Fibroblast of gingiva (primary cell): ENCODE data around the gene CDH23.

ENCODE experiments used
- DNase-seq: peaks from one replicate; pipeline ENCODE4 v3.0.0-alpha.2; 2011; ENCODE audit warnings: low read depth

The CDH23 gene

DNA sequence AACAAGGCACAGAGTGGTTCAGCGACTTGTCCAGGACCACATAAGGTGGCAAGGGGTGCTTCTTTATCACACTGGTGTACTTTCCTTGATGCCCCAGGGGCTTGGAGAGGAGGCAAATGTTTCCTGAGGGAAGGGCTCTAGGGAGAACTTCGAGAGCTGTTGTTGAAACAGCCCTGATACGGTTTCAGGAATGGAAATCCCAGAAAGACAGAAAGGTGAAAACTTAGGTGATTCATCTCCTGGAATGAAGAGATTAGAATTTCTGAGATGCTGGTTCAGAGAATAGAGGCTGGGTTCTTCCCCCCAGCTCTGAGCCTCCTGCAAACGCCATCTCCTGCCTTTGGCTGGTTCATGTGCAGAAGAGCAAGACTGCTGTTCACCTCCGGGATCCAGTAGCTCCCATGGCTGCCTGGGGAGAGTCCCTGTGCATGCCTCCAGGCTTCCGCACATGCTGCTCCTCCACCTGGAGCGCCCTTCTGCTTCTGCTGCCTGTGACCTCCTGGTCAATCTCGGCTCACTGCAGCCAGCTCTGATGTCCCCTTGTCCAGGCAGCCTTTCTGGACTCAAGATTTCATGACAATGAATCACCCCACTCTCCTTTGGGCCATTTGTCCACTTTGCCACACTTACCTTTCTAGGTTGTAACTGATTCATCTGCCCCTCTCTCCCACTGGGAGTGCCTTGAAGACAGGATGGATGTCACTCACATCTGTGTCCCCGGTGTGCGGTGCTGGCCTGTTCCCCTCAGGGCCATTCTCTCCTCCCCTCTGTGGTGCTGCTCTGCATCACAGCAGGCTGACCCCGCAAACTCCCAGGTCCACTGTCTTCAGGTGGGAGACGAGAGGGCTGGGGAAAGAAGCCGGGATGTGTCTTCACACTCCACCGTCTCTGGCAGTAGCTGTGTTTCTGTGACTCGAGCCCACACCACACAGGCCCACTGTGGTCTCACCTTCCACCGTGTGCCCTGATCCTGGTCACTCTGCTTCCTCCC lies 3.6 kb upstream of the CDH23 start:
- no peak for DNase-seq

DNA sequence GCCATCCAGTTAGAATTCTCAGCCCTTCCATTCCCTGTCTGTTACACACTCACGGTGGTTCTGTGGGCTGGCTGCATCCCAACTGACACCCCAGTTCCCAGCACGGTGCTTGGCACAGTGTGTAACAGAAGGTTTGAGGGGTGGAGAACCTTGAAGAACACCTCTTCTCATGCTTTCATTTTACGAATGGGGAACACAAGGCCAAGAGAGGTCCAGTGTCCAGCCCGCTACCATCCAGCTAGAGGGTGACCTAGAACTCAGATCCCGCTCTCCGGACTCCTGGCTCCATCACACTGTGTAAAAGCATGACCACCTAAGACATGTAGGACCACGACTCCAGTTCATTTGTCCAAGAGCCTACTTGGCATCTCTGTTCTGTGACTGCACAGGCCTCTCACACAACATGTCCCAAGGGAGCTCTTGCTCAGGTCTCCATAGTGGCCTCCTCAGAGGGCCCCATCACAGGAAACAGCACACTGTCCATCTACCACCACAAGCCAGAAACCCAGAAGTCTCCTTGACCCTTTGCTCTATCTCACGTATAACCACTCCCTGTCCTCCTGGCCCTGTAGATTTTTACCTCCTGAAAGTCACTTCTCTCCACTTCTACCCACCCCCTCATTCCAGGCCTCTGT lies 2.8 kb upstream of the CDH23 start:
- DNase-seq, result no peak

DNA sequence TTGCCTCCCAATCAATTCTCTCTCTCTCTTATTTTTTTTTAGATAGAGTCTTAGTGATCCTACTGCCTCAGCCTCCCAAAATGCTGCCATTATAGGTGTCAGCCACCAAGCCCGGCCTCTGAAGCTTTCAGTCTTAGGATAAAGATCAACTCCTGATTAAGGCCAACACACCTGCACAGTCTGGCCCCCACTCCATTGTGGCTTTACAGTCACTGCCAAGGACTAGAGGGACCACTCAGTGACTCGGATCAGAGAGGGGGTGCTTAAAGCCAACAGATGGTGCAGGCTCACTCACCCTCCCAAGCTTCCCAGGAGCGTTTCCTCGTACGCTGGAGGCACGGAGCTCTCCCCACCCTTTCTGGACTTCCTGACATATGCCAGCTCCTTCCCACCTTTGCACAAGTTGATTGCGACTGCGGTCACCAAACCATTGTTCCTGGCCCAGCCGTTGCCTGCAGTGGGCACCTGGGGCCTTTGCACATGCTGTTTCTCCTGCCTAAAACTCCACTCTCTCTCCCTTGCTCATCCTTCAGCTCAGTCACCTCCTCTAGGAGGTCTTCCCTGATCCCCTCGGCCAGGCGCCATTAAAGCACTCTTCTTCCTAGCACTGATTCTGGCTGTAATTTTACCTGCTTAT lies 1.7 kb upstream of the CDH23 start:
- no peak for DNase-seq

DNA sequence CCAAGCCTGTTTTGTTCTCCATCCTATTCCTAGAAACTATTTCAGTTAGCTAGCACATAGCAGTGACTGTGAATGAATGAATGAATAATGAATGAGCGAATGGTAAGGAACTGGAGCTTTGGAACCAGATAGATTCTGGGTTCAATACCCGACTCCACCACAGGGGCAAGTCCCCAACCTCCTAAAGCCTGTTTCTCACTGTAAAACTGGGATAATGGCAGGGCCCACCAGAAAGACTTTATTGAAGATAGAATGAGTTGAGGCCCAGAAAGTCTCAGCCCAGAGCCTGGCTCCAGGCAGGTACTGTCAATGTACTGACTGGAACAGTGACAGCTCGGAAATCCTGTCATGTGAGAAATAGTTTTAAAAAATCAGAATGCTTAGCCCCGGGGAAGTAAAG lies 1.1 kb upstream of the CDH23 start:
- no peak for DNase-seq

DNA sequence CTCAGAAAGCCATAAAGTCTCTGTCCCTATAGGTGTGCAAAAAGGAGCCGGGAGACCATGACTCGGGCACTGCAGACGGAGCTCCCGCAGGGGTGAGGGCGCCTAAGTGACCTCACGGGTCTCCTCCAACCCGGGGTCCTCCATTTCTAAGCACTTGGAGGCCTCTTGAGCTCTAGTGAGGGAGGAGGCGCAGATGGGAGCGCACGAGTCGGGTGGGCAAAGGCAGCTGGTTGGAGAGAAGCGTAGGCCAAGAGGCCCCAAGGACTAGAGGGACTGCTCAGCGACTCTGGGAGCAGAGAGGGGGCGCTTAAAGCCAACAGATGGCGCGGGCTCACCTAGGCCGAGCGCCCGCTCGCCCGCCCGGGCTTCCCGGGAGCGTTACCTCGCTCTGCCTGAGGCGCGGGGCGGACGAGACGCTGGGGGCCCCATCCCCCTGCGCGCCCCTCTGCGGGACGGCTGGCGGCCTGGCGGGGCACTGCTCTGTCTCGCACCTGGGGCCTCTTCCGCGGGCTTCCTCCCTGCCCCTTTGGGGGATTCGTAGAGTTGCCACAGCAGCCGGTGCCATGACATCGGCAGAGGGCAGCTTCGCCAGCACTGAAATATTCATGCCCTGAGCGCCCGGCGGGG lies 523 bp upstream of the CDH23 start:
- DNase-seq, result no peak

DNA sequence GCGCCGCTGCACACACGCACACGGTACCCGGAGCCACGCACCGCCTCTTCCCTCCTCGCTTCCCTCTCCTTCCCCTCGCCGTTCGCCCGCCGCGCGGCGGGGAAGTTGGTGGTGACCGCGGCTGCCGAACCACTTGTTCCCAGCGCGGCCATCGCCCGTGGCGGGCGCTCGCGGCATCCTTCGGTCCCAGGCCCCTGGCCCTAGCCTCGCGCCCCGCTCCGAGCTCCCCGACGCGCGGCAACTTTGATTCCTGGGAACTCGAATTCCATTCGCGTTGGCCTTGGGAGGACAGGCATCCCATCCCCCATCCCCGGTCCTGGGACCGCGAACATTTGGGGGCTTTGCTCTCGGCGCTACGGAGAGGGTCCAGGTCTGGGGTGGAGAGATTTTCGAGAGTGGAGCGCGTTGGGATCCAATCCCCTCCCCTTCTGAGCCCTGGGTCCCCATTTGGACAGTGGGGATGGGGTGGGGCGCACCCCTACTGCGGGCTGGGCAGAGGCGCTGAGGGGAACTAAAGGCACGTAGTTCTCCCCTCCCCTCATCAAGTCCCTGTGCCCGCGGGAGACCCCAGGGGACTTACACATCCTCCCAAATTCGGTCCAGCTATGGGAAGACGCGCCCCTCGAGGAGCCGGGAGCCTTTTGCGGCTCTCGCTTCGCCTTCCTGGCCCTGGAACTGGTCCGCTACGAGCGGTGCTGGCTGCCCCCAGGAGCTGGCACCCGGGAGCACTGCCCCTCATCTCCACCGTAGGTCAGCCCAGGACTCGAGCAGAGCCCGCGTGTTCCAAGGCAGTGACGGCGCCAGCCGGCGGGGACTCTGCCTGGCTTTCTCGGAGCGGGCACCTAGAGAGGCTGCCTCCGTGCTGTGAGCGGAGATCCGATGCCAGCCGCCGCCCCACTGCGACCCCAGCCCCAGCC lies 834 bp downstream of the CDH23 start:
- no peak for DNase-seq

DNA sequence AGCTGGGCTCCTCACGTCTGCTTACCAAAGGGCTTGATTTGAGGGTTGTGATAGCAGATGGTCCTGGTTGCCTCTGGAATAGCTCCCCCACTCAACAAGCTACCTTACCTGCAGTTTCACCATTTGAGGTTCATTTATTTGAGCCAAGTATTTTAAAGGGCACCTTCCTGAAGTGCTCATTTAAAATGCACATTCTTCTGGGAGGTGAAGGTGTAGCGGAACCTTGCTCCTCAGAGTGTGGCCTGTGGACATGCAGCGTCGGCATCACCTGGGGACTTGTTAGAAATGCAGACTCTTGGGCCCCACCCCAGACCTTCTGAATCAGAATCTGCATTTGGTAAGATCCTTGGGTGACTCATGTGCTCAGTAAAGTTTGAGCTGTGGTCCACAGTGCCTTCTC lies 2.3 kb downstream of the CDH23 start:
- no peak for DNase-seq

DNA sequence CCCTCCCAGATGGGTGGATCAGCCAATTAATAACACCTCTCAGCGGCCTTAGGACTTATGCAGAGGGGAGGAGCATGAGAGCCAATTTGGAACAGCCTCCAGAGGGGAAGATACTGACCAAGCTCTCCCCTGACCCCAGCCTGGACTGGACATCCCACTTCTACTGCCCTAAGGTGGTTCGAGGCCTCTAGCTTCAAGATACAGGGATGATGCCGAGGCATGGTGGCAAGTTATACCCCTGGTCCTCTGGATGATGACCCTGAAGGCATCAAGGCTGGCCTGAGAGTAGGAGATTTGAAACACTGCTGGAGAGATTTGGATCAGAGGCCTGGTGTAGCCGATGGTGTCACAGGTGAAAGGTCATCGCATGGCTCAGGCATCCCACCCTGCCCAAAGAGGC lies 3.2 kb downstream of the CDH23 start:
- no peak for DNase-seq

DNA sequence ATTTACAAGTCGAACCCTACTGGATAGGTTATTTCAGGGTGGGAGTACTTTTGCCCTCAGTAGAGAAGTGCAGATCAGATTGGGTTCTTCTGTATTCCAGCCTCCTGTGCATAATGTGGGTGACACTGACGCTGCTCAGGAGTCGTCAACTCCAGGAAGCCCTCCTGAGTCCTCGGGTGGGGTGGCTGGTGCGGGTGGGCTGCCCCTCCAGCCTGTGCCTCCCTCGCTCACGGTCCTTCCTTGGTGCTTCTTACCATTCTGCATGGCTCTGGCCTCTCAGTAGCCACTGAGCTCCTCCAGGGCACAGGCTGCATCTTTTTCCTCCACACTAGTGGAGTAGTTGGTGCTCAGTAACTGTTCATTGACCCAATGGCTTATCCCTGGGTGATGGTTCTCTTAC lies 4.3 kb downstream of the CDH23 start:
- DNase-seq, result no peak

DNA sequence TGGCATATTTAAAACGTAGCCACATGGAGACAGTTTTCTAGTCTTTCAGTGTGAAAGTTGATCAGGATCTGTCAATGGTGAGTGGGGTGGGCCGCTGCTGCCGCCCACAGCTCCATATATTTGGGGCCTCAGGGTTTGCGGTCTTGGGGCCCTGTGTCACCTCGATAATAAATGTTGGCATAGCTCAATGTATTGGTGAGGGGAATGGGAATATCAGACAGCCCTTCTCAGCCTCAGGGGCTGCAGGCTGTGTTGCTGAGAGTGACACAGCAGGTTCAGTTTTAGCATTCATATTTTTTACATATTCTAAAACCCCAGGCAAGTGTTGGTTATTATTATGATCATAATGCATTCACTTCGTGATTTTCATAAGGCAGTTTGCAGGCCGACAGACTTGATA lies 5.3 kb downstream of the CDH23 start:
- no peak for DNase-seq

DNA sequence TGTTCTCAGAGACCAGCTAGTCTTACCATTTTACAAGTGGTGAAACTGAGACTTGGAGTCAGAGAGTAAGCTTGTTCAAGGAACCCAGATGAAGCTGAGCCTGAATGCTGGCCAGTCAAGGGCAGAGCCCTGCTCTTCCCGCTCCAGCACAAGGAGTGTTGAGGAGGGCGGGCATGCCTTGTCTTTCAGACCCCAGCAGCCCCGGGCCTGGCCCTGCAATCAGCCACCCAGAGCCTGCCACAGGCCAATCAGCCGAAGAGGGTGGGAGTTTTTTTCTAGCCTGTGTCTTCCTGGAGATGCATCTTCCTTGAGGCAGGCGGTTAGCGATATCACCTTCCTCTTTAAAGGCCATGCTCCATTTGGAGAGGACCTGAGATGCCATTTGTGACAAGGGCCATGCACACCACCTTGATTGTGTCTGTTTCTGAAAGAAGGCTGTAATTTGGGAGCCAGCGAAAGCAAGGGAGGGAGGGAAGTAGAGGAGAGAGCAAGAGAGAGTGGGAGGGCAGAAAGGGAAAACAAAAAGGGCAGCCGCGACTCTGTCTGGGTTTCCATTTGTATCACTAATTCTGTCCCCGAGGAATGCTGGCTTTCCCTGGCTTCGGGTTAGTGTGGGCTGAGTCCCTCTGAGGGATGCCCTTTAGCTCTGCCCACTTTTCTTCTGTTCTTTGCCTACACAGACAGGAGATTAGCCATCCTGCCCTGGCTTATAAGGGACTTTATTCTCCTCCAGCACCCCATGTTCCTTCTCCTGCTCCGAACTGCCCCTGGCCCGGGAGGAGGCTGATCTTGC lies 8.0 kb downstream of the CDH23 start:
- no peak for DNase-seq

DNA sequence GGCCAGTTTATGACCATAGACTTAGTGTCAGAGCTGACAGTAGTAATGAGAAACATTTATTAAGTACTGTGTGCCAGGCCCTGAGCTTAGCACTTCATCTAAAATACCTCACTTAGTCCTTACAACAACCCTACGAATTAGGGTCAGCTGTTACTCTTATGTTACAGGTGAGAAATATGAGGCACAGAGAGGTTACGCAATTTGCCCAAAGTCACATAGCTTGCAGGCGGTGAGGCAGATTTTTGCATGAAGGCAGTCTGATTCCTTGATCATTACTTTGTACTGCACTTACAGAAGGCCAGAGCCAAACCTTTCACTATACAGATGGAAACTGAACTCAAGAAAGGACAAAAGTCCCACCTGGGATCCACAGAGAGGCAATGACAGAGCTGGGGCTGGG lies 10.2 kb downstream of the CDH23 start:
- DNase-seq, result no peak

DNA sequence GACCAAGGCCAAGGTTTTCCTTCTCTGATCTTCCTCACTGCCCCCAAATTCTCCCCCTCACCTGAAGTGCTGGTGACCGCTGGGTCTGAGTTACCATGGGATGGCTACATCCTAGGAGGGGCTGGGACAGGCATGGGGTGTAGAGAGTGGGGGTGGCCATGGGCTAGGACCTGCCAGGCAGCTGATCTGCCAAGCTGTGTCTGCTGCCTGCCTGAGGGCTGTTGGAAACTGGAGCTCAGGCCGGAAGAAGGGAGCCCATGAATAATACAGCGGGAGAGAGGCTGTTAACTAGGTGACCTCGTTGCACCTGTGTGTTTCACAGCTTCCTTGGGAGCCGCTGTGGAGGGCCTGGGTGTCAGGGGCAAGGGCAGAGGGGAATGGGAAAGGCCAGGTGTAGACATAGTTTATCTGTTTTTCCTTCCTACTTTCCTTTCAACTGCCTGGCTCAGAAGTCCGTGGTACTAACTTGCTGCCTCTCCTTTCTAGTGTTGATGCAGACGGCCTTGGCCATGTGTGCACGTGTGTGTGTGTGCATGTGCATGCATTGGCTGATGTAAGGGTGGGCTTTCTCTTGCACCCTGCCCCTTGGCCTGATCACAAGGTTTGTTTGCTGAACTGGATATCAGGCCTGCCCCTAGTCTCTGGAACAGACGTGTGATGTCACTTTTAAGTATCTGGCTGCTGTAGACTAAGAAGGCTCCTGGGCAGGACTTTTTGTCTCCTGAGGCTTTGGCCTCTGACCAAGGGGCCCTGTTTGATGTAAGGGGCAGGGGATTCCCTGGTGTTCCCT lies 11.9 kb downstream of the CDH23 start:
- no peak for DNase-seq

DNA sequence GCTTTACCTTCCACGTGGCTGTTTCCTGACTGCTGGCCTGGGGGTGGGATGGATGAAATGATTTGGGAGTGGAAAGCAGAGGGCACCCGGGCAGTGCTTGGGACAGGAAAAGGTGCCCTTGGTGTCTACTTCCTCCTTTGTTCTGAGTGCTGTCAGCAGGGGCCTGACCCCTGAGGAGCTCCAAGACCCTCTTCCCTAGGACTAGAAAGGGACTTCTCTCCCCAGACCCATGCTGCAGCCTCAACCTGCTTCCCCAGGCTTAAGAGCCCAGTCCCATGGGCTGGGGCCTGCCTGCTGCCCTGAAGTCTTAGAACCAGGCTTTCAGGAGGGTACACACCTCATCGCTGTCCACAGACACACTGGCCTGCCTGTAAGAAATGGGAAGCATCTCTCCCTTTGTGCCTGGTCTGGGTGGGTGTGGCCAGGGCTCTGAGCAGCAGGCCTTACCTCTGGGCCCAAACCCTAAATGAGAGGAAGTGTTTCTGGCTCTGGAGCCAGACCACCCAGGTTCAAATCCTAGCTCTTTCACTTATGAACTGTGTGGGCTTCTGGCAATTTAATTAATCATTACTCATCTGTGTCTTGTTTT lies 12.9 kb downstream of the CDH23 start:
- DNase-seq, result no peak

DNA sequence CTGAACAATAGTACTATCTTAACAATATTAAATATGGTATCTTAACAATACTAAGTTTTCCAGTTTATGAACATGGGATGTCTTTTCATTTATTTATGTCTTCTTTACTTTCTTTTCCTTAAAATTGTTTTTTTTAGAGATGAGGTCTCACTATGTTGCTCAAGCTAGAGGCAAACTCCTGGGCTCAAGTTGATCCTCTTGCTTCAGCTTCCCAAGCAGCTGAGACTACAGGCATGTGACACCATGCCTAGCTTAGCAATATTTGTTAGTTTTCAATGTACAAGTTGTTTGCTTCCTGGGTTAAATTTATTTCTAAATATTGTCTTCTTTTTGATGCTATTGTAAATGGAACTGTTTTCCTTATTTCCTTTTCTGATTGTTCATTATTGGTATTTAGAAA lies 16.9 kb downstream of the CDH23 start:
- DNase-seq, result no peak

DNA sequence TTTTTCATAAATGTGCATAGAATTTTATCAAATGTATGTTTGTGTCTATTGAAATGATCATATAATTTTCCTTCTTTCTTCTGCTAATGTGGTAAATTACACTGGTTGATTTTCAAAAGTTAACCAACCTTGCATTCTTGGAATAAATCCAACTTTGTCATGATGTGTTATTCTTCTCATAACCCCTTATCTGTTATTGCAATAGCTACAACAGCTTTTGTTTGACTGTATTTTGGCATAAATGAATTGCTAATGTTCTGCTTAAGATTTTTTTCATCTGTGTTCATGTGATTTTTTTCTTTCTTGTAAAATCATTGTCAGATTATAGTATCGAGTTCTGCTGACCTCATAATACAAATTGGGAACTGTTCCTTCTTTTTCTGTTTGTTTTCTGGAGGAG lies 17.6 kb downstream of the CDH23 start:
- no peak for DNase-seq

DNA sequence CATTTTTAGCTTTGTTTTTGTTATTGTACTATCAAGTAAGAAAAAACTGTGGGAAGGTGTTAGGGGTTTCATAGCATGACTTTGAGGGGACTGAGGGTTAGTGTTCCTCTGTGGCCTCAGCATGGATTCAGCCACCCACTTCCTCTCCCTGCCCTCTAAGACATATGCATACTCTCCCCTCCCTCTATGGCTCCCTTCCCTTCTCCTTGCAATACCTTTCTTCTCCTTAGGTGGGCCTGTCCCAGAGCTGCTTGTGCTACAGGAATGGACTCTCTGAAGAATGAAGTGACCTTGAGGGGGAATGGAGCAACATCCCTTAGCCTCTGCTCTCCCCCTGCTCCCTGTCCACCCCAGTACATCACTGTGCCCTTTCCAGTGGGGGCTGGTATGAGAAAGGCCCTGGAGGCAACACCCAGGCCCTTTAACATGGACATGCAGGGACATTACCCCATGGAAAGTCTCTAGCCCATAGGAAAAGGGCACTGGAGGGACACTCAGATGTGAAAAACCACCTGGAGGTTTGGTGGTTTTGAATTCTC lies 22.4 kb downstream of the CDH23 start:
- DNase-seq, result no peak

DNA sequence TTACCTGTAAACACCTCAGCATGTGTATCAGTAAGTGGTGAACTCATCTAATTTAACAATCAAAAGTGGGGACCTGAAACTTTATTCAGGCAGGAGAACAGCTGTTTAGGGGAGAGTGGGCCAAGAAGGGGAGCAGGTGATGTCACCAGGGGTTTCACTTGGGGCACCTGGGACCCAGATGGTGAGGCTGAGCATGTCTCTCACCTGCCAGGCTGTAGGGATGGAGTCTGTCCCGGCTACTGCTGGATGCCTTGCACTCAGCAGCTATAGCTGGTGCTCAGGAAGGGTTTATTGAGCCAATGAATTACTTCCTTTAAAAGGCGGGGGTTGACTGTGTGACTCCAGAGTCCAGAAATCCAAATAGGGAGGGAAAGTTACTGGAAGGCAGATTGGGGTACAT lies 23.0 kb downstream of the CDH23 start:
- no peak for DNase-seq

DNA sequence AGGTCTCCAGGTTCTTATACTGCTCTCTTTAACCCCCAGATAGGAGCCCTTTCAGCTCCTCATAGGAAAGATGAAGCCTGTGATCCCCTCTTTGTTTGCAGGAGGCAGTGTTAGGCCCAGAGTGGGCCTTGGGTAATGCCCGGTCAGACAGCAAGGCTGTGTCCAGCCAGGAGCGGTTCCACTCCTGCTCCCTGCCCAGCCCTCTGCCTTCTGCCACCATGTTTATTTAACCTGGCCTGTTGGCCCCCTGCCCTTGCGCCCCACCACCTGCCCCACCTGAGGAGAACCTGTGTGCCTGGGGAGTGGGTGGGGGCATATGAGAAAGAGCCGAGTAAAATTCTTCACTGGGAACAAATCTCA lies 24.3 kb downstream of the CDH23 start:
- DNase-seq, result no peak
